ENCODE measurements around the gene SSBP4. TPM values are rescaled to one million over a fixed set of nuclear protein-coding genes. Genes with fewer than 3 reads are reported as not detected.

SSBP4 gene
- total RNA-seq, 4 donors from 2014 or later, result 28.8 to 42.0 (median 36.0) TPM

- intact Hi-C loops (cut with DNase I; ENCODE audit: low total_unique reads), result no loop called here
Observed at GRCh38 chr19:18429717-18430416, 10.7 kb downstream of the SSBP4 start.

DNA sequence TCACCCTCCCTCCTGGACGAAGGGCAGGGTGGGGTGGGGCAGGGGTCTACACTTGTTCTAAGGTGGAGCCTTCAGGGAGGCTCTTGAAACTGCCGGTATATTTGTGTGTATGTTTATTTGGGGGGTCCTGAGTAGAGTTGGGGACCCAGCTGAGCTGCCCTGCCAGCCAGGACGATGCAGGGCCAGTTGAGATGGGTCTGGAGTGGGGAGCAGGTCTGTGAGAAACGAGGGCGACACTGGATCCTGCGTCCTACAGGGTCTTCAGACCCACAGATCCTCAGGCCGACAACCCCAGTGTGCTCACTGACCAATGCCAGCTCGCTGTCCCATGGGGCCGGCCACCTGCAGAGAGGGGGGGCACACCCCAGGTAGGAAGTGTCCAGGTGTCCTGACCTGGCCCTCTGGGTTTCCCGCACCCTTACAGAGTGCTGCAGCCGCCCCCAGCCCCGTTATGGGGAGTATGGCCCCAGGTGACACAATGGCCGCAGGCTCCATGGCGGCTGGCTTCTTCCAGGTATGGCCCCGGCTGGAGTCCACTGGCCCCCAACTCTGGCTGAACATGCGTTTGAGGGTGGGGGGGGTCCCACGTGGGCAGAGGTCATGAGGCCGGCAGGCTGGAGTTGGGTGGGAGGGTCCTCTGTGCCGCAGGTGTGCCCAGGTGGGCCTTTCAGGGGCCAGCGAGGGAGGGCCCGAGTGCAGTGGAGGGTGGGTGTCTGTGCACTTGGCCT lies 11.4 kb downstream of the SSBP4 start:
- DNase-seq (ENCODE audit: low spot score in 2 of 2), result no peak
- intact Hi-C loops (cut with DNase I; ENCODE audit: low total_unique reads), result no loop called here
- TF ChIP-seq POLR2A (IDR thresholded peaks at IDR 0.05) (no peak), CTCF (IDR thresholded peaks at IDR 0.05) (no peak)
- no peak overlapping the region for H3K4me3 ChIP-seq (ENCODE audit: low read depth, poor library complexity, severe bottlenecking)
- 87% methylated on average over 17 to 18 of the region's 21 CpGs for whole genome bisulfite sequencing, 2 donors

More at GRCh38 chr19:18429717-18430416, 10.7 kb downstream of the SSBP4 start:
- TF ChIP-seq POLR2A (IDR thresholded peaks at IDR 0.05) (no peak), CTCF (IDR thresholded peaks at IDR 0.05) (no peak)
- no peak overlapping the region for H3K4me3 ChIP-seq (ENCODE audit: low read depth, poor library complexity, severe bottlenecking)
- 55 to 70% methylated on average over 11 to 12 of the region's 13 CpGs for WGBS, 2 donors
- no peak for DNase-seq (ENCODE audit: low spot score in 2 of 2)

GRCh38 chr19:18431351-18432197 lies 12.4 kb downstream of the SSBP4 start:
- WGBS, 2 donors, result 79 to 94% methylated on average over 7 to 29 of the region's 34 CpGs
- TF ChIP-seq POLR2A (IDR thresholded peaks at IDR 0.05), result no peak
- no peak for TF ChIP-seq CTCF (IDR thresholded peaks at IDR 0.05)
- no peak for DNase-seq (ENCODE audit: low spot score in 2 of 2)
- intact Hi-C loops (cut with DNase I; ENCODE audit: low total_unique reads), result no loop called here
- no peak overlapping the region for H3K4me3 ChIP-seq (ENCODE audit: low read depth, poor library complexity, severe bottlenecking)

- intact Hi-C loops (cut with DNase I; ENCODE audit: low total_unique reads), result no loop called here
- DNase-seq (ENCODE audit: low spot score in 2 of 2), result no peak
- WGBS, 2 donors, result 70 to 76% methylated on average over 4 to 13 of the region's 13 CpGs
- TF ChIP-seq CTCF (IDR thresholded peaks at IDR 0.05), result no peak
- TF ChIP-seq POLR2A (IDR thresholded peaks at IDR 0.05), result no peak
- H3K4me3 ChIP-seq (ENCODE audit: low read depth, poor library complexity, severe bottlenecking), result no peak overlapping the region
Observed at GRCh38 chr19:18432275-18433014, 13.2 kb downstream of the SSBP4 start.

DNA sequence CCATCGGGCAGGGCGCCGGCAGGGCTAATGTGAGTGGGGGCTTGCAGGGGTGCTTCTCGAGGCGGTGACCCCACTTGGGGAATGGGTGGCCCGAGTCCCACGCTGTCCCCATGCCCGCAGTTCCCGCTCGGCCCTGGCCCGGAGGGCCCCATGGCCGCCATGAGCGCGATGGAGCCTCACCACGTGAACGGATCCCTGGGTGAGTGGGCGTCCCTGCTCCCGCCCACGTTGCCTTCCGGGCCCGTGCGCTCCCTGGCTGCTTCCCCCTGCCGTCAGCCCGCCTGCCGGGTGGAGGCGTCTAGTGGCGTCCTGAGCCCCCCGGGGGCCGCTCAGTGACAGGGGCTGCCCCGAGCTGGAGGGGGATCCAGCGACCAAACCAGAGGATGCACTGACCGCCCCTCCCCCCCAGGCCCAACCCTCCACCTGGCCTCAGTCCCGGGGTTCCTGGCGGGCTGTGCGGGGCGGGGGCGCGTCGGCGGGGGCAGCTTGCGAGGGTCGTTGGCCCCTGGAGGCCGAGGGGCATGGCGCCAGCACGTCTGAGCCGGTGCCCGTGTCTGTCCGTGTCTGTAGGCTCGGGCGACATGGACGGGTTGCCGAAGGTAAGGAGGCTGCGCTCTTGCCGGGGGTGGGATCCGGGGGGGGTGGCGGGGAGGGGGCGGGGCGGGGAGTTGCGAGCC lies 14.0 kb downstream of the SSBP4 start:
- DNase-seq (ENCODE audit: low spot score in 2 of 2), result no peak
- intact Hi-C loops (cut with DNase I; ENCODE audit: low total_unique reads), result no loop called here
- WGBS, 2 donors, result 25 to 35% methylated on average over 8 to 20 of the region's 59 CpGs
- no peak overlapping the region for H3K4me3 ChIP-seq (ENCODE audit: low read depth, poor library complexity, severe bottlenecking)
- TF ChIP-seq POLR2A (IDR thresholded peaks at IDR 0.05) (no peak), CTCF (IDR thresholded peaks at IDR 0.05) (no peak)

All from lower leg skin (tissue), 4 donors.